ENCODE data around the gene KRTAP12-3.
A peak's percentile ranks its signal among the peaks of the same experiment; 100 is the strongest.

KRTAP12-3 gene

GRCh38 chr21:44702973-44703730 lies 45.4 kb downstream of the KRTAP12-3 start:
- DNase-seq (ENCODE audit: low spot score) = peak; percentile 63

- peak; percentile 63 for DNase-seq (ENCODE audit: low spot score)
Observed at GRCh38 chr21:44703731-44704635, 46.3 kb downstream of the KRTAP12-3 start.

GRCh38 chr21:44704636-44705001 lies 46.9 kb downstream of the KRTAP12-3 start:
- DNase-seq (ENCODE audit: low spot score) = peak; percentile 62

GRCh38 chr21:44706026-44706705 lies 48.4 kb downstream of the KRTAP12-3 start:
- peak; percentile 38 for DNase-seq (ENCODE audit: low spot score)

- peak; percentile 50 for DNase-seq (ENCODE audit: low spot score)
Observed at GRCh38 chr21:44706706-44707581, 49.2 kb downstream of the KRTAP12-3 start.
